Hair follicular keratinocyte (primary cell): ENCODE measurements around the gene TOMM5. TPM values are rescaled to one million over a fixed set of nuclear protein-coding genes. Genes with fewer than 3 reads are reported as not detected.

Source experiments
- total RNA-seq: library from RNA; depleted of rRNA; stranded (reverse); fragments of >200 nt; gene quantifications from 2 replicates; pipeline ENCODE4 v1.2.3, GENCODE V29; 2015

The TOMM5 gene
- 131 and 194 TPM in 2 replicates for total RNA-seq

DNA sequence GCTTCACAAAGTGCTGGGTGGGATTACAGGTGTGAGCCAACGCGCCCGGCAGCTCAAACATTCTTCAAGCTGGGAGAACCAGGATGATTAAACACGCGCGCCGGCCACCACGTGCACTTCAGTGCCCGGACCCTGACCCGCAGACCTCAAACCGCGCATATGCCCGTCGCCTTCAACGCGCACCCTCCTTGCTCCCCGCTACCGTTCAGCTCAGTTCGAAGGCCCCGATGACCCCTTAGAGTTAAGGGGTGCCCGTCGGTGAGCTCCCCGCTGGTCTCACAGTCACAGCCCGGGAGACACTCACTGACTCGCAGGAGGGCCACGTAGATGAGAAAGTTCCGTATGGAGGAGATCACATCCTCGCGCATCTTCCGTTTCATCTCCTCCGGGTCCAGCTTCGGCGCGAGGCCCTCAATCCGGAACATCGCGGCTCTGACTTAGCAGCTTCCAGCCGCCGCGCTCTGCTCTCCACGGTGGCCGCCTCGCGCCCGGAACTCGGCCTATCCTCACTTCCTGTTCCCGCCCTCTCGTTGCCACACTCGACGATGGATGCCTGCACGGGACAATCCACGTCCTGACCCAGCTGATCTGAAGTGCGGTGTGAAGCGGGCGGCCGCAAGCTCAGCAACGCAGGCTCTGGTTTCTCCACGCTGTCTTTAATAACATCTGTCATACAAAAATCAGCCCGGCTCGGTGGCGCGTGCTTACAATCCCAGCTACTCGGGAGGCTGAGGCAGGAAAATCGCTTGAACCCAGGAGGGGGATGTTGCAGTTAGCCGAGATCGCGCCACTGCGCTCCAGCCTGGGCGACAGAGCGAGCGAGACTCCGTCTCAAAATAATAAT lies at the start of gene TOMM5:
TOMM5 (minus strand) TSS at position 490 of the 844 bp plus-strand sequence; CDS start at position 425, 65 bp downstream.

DNA sequence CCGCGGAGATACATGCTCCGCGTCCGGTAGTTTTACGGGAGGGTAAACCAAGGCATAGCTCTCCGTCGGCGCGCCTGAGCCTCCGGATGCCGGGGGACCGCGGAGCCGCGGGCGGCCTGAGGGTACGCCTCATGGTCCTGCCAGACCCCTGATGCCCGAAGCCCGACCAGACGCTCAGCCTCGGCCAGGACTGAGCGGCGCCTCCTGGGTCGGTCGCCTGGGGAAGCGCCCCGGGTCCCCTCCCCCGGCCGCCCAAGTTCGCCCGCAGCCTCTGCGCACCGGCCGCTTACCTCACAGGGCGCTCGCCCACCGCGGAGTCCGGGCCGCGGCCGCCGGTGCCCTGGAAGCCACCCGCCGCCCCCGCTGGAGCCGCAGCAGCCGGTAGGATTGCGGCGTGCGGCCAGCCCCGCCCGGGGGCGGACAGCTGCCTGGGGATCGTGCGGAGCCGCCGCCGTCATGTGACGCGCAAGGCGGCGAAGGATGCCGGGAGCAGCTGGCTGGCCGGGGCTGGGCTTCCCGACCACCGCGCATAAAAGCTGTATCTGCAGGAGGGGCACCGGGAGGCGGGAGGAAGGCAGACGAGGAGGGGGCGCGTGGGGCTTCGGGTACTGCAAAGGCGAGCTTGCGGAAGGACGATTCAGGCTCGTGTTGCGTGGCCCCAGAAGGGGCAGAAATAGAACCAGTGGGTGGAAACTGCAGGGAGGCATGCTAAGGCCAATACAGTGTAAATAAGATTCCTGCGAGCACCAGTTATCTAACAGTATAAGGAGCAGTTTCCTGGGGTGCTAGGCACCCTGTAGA lies 16.3 kb downstream of the TOMM5 start, which contains the start of gene FBXO10:
FBXO10 (minus strand) TSS at position 460 of the 801 bp plus-strand sequence. CDS start 34,612 bp downstream, outside the sequence.

Other genes starting within 250 kb of the TOMM5 start
- gene GRHPR, start 169.9 kb downstream of the TOMM5 start, total RNA-seq, result 152 and 154 TPM in 2 replicates
- gene ZBTB5, start 127.1 kb downstream of the TOMM5 start, total RNA-seq, result 7.4 and 8.5 TPM in 2 replicates
- 33.3 and 39.1 TPM in 2 replicates for gene POLR1E, start 106.6 kb downstream of the TOMM5 start, total RNA-seq
- gene FBXO10, start 16.2 kb downstream of the TOMM5 start, total RNA-seq, result 1.6 and 1.9 TPM in 2 replicates
- under 0.01 TPM in 1 of 2 replicates, not detected in the other for gene FRMPD1, start 58.4 kb upstream of the TOMM5 start, total RNA-seq
- 2.0 and 4.9 TPM in 2 replicates for gene TRMT10B, start 161.2 kb upstream of the TOMM5 start, total RNA-seq
- gene EXOSC3, start 192.5 kb upstream of the TOMM5 start, total RNA-seq, result 41.3 and 58.1 TPM in 2 replicates
- gene DCAF10, start 208.2 kb upstream of the TOMM5 start, total RNA-seq, result 14.8 and 15.0 TPM in 2 replicates